Esophagus muscularis mucosa (tissue), 4 donors: ENCODE measurements around the gene PIK3R2. TPM values are rescaled to one million over a fixed set of nuclear protein-coding genes. Genes with fewer than 3 reads are reported as not detected.

Experiments
- DNase-seq: peaks from one replicate; pipeline ENCODE4 v3.0.0-alpha.2; 2017; ENCODE audit errors: extremely low spot score
- H3K27ac ChIP-seq, 4 donors: fragments of 200-600 bp; sonication (generic); replicated peaks in 1 of 4; 1 replicate in 3 of 4; 2 replicates in 1 of 4; pipeline ENCODE4 v1.5.1; 2016 to 2019; ENCODE audit warnings: mild to moderate bottlenecking in 1 of 4
- H3K27me3 ChIP-seq, 4 donors: fragments of 200-600 bp; sonication (generic); one replicate each; pipeline versions ENCODE4 v1.5.1 to v1.6.0; 2016 to 2019
- H3K36me3 ChIP-seq, 4 donors: fragments of 200-600 bp; sonication (generic); one replicate each; pipeline ENCODE4 v1.5.1; 2016 to 2019
- H3K4me1 ChIP-seq, 4 donors: fragments of 200-600 bp; sonication (generic); one replicate each; pipeline ENCODE4 v1.5.1; 2016 to 2019
- H3K4me3 ChIP-seq, 4 donors: fragments of 200-600 bp; sonication (generic); 1 replicate in 2 of 4; 2 replicates in 2 of 4; pipeline ENCODE4 v1.5.1; 2016 to 2019; ENCODE audit warnings: mild to moderate bottlenecking in 4 of 4, moderate library complexity in 1 of 4
- H3K9me3 ChIP-seq, 4 donors: fragments of 200-600 bp; sonication (generic); 1 replicate in 3 of 4; 2 replicates in 1 of 4; pipeline ENCODE4 v1.5.1; 2016 to 2019
- CTCF ChIP-seq, 3 experiments: fragments of 200-600 bp in 2 of 3; fragments of 450-650 bp in 1 of 3; sonication (generic) in 2 of 3; IDR thresholded peaks; one replicate each; pipeline ENCODE4 v1.5.1; 2017 to 2019; ENCODE audit warnings: antibody characterized with exemption in 3 of 3, mild to moderate bottlenecking in 2 of 3, moderate library complexity in 1 of 3
- EP300 ChIP-seq: sonication (generic); formaldehyde crosslinking; IDR thresholded peaks from one replicate; pipeline ENCODE4 v1.6.1; 2017; ENCODE audit warnings: antibody characterized with exemption
- POLR2A ChIP-seq: fragments of 450-650 bp; IDR thresholded peaks from one replicate; pipeline ENCODE4 v1.6.1; 2017; ENCODE audit warnings: antibody characterized with exemption, moderate library complexity, mild to moderate bottlenecking, low read depth
- POLR2AphosphoS5 ChIP-seq, 2 donors: sonication (generic); formaldehyde crosslinking; IDR thresholded peaks; one replicate each; pipeline ENCODE4 v1.6.1; 2017; ENCODE audit warnings: antibody characterized with exemption in 2 of 2
- WGBS: methylation state at CpG from one replicate; pipeline ENCODE4 v1.1.5; 2018; 5-methylcytosine and 5-hydroxymethylcytosine counted together
- intact Hi-C: fragments of 100-400 bp; cut with DNase I; formaldehyde crosslinking; loops from one replicate; pipeline ENCODE4 v1.15.1; 2023
- small RNA-seq, 3 donors: library from RNA; depleted of rRNA; stranded (forward); fragments of <200 nt; gene quantifications; one replicate each; pipeline ENCODE3, GENCODE V24; 2016
- total RNA-seq, 4 donors: library from RNA; depleted of rRNA; stranded (reverse); fragments of >200 nt; gene quantifications; one replicate each; pipeline versions ENCODE4 v1.1.0 to v1.2.1, GENCODE V29; 2016

PIK3R2 gene
- total RNA-seq, 4 donors from 2014 or later: 4.2 to 32.2 (median 19.4) TPM

- Histone ChIP-seq H3K4me1 (peaks cover 0 to 7% (median 5%) of the 10 kb centered on the region in 4 donors), H3K4me3 (no peak overlapping the region), H3K27ac (no peak overlapping the region), H3K36me3 (no peaks in the 10 kb centered on the region), H3K27me3 (peaks cover 0 to 26% (median 7%) of the 10 kb centered on the region in 4 donors), H3K9me3 (no peaks in the 10 kb centered on the region)
- DNase-seq: no peak
- WGBS: 90% methylated on average over 4 of the region's 8 CpGs
- intact Hi-C loops: no loop called here
- TF ChIP-seq CTCF (IDR thresholded peaks at IDR 0.05) (no peak), POLR2AphosphoS5 (IDR thresholded peaks at IDR 0.05) (no peak), POLR2A (no peak), EP300 (no peak)
Observed at GRCh38 chr19:18216789-18217188, 63.8 kb downstream of the PIK3R2 start.

GRCh38 chr19:18218159-18218558 lies 65.2 kb downstream of the PIK3R2 start:
- no peak for TF ChIP-seq POLR2AphosphoS5 (IDR thresholded peaks at IDR 0.05)
- no peak for TF ChIP-seq POLR2A
- TF ChIP-seq CTCF (IDR thresholded peaks at IDR 0.05): no peak
- TF ChIP-seq EP300: no peak
- intact Hi-C loops: no loop called here
- WGBS: 94% methylated on average over 2 of the region's 17 CpGs
- H3K4me1 ChIP-seq: peaks cover 0 to 7% (median 5%) of the 10 kb centered on the region in 4 donors
- H3K4me3 ChIP-seq: no peak overlapping the region
- no peak overlapping the region for H3K27ac ChIP-seq
- DNase-seq: no peak
- H3K9me3 ChIP-seq: no peaks in the 10 kb centered on the region
- H3K36me3 ChIP-seq: no peaks in the 10 kb centered on the region
- H3K27me3 ChIP-seq: peaks cover 0 to 26% (median 7%) of the 10 kb centered on the region in 4 donors

GRCh38 chr19:18218600-18218999 lies 65.6 kb downstream of the PIK3R2 start:
- Histone ChIP-seq H3K4me1 (peaks cover 0 to 7% (median 5%) of the 10 kb centered on the region in 4 donors), H3K27ac (no peak overlapping the region), H3K36me3 (no peaks in the 10 kb centered on the region), H3K9me3 (no peaks in the 10 kb centered on the region), H3K4me3 (no peak overlapping the region), H3K27me3 (peaks cover 0 to 26% (median 7%) of the 10 kb centered on the region in 4 donors)
- DNase-seq: no peak
- 60% methylated on average over 2 of the region's 3 CpGs for WGBS
- no peak for TF ChIP-seq POLR2AphosphoS5 (IDR thresholded peaks at IDR 0.05)
- no peak for TF ChIP-seq POLR2A
- no peak for TF ChIP-seq CTCF (IDR thresholded peaks at IDR 0.05)
- TF ChIP-seq EP300: no peak
- intact Hi-C loops: no loop called here

Small RNAs within 50 kb of the gene (small RNA-seq; reads per million reads assigned to genes)
- gene IFI30: 0 reads per million in 3 donors

Other genes with a start within 250 kb of the PIK3R2 start
- 10 to 100 TPM; 51.2 to 97.4 (median 74.3) TPM for gene CCDC124, start 220.1 kb upstream of the PIK3R2 start, total RNA-seq
- gene KCNN1, start 186.1 kb upstream of the PIK3R2 start, total RNA-seq: under 1 TPM in 2 of 4 donors, not detected in 2; 0.17 to 0.23 TPM
- gene ARRDC2, start 145.0 kb upstream of the PIK3R2 start, total RNA-seq: 10 to 100 TPM; 30.6 to 69.2 (median 62.5) TPM
- 1 to 10 TPM in 1 of 4 donors, under 1 TPM in 3; 0.42 to 2.0 (median 0.83) TPM for gene IL12RB1, start 66.2 kb upstream of the PIK3R2 start, total RNA-seq
- gene MAST3, start 55.4 kb upstream of the PIK3R2 start, total RNA-seq: 1 to 10 TPM; 5.0 to 8.5 (median 6.4) TPM
- gene IFI30, start 20.6 kb downstream of the PIK3R2 start, total RNA-seq: 10 to 100 TPM; 22.4 to 92.8 (median 42.9) TPM
- 10 to 100 TPM; 14.5 to 67.6 (median 21.2) TPM for gene MPV17L2, start 40.1 kb downstream of the PIK3R2 start, total RNA-seq
- gene RAB3A, start 50.9 kb downstream of the PIK3R2 start, total RNA-seq: 1 to 10 TPM; 1.7 to 2.5 (median 1.9) TPM
- gene PDE4C, start 73.3 kb downstream of the PIK3R2 start, total RNA-seq: 1 to 10 TPM in 1 of 4 donors, under 1 TPM in 3; 0.17 to 1.2 (median 0.54) TPM
- gene IQCN, start 121.3 kb downstream of the PIK3R2 start, total RNA-seq: 1 to 10 TPM in 3 of 4 donors, under 1 TPM in 1; 0.52 to 2.5 (median 1.3) TPM
- 100 to 1,000 TPM; 325 to 457 (median 403) TPM for gene JUND, start 128.5 kb downstream of the PIK3R2 start, total RNA-seq
- gene LSM4, start 169.9 kb downstream of the PIK3R2 start, total RNA-seq: 100 to 1,000 TPM in 1 of 4 donors, 10 to 100 TPM in 3; 86.8 to 116 (median 93.9) TPM
- gene PGPEP1, start 187.4 kb downstream of the PIK3R2 start, total RNA-seq: 10 to 100 TPM; 15.0 to 50.3 (median 28.0) TPM
- 1 to 10 TPM; 1.6 to 5.6 (median 3.8) TPM for gene GDF15, start 233.0 kb downstream of the PIK3R2 start, total RNA-seq
- gene LRRC25, start 244.5 kb downstream of the PIK3R2 start, total RNA-seq: 10 to 100 TPM in 1 of 4 donors, 1 to 10 TPM in 3; 5.8 to 20.4 (median 7.0) TPM